NCI-H2196 (cell line): ENCODE data around the gene ATP2A3.

Source experiments
- DNase-seq: peaks from one replicate; lab custom pipeline; 2025; ENCODE audit not compliant: unreplicated experiment; lab: John Stamatoyannopoulos, UW

The ATP2A3 gene

GRCh38 chr17:3929764-3930163 lies 34.5 kb downstream of the ATP2A3 start:
- no peak for DNase-seq

- no peak for DNase-seq
Measured at GRCh38 chr17:3929181-3929580, 35.1 kb downstream of the ATP2A3 start.

- no peak for DNase-seq
Measured at GRCh38 chr17:3928406-3928805, 35.8 kb downstream of the ATP2A3 start.

DNA sequence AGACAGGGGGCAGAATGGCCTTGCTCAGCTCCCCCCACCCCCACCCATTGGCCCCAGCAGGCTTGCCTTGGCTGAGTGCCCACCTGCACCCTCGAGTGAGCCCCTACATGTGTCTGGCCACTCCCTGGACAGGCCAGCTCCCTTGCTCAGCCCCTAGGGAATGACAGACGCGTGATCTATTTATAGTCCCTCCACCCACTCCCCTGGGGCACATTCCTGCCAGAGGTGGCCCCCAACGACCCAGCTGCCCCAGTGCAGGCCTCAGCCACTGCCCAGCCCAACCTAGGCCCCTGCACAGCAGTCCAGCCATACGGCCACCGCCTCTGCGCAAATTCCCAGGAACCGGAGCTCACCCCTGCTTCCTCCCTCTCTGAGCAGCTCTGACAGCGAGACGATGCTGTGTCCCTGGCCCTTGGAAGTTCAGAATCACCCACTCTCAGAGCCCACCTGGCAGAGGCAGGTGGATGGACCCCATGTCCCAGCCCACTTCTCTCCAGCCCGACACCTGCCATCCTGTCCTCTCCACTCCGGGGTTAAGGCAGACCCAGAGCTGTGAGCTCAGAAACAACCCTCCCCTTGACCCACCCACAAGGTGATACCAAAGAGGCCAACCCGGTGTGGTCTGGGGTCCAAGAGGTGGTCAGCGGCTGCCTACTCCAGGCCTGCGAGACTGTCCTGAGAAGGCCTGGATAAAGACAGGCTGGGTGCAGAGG lies 36.5 kb downstream of the ATP2A3 start:
- no peak for DNase-seq

DNA sequence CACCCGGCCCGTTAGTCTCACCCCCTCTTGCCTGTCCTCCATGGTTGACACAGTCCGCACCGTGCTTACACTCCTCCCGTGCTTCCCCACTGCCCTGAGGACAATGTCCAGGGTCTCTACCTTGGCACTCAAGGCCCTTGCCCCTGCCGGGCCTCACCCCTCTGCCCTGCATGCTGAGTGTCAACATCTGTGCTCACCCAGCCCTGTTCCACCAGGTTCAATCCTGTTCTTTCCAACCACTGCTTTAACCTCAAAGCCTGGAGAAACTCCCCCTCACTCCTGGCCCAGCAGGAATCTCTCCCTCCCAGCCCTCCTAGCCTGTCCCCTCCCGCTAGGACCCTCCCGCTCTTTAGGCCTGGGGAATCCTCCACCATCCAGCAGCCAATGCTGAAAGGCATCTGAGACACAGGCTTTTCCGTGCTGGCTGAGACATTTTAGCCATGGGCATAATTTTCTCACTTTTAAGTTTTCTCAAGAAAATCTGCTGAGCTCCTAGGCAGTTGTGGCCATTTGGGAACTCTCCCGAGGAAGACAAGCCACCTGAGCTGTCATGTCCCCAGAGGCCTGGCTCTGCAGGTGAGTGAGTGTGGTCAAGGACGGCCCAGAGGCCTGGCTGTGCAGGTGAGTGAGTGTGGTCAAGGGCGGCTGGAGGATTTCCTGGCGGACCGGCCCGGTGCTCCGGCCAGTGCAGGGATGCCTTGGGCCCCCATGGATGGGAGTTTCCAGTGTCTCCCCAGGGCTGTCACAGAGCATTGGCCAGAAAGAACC lies 37.2 kb downstream of the ATP2A3 start:
- DNase-seq, result no peak

- no peak for DNase-seq
Measured at GRCh38 chr17:3925684-3926485, 38.4 kb downstream of the ATP2A3 start.

GRCh38 chr17:3924512-3925350 lies 39.5 kb downstream of the ATP2A3 start:
- no peak for DNase-seq

GRCh38 chr17:3923466-3924190 lies 40.6 kb downstream of the ATP2A3 start:
- no peak for DNase-seq

GRCh38 chr17:3922765-3923164 lies 41.5 kb downstream of the ATP2A3 start:
- DNase-seq, result no peak

DNA sequence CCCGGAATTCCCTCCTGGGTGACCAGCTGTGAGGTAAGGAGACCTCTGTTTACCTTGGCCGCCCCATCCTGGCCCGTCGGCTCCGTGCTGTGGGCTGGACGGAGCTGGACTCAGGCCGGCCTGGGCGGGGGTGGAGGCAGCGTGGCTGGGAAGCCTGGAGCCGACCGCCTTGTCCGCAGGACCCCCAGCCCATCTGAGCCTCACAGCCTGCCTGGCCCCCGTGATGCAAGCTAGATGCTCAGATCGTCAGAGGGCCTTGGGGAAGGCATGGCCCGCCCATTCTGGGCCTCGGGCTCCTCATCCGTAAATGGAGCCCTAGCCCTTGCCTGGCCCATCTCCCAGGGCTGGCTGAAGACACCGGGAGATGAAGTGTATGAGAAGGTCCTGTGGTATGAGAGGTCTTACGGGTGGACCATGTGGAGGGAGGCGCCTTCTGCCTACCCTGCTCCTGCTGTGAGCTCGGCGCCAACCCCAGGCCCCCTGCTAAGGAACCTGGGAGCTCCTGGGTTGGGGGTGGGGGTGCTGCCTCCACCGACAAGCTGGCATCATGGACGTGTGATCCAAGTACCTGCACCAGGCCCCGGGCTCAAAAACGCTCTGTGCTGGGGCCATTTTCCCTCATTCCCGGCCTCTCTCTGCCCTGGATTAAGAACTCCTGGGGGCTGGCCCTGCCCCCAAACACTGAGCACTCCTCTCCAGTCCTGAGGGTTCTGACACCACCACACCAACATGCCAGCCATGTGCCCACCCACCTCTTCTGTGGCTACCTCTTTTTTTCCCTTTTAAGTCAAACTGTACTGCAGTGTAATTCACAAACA lies 42.5 kb downstream of the ATP2A3 start:
- no peak for DNase-seq

DNA sequence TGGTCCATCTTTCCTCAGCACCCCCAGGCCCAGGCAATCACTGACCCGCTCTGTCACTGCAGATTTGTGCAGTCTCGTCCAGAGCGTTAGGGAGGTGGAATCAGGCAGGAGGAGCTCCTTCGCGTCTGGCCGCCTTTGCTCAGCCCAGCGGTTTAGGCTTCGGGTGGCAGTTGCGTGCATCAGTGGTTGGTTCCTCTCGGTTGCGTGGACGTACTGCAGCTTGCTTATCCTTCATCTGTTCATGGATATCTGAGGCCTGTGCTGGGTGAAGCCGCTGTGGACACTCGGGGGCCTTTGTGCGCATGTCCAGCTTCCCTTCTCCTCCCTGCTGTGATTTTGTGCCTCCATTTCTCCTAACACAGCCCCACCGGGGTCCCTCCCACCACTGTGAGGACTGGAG lies 43.2 kb downstream of the ATP2A3 start:
- no peak for DNase-seq

DNA sequence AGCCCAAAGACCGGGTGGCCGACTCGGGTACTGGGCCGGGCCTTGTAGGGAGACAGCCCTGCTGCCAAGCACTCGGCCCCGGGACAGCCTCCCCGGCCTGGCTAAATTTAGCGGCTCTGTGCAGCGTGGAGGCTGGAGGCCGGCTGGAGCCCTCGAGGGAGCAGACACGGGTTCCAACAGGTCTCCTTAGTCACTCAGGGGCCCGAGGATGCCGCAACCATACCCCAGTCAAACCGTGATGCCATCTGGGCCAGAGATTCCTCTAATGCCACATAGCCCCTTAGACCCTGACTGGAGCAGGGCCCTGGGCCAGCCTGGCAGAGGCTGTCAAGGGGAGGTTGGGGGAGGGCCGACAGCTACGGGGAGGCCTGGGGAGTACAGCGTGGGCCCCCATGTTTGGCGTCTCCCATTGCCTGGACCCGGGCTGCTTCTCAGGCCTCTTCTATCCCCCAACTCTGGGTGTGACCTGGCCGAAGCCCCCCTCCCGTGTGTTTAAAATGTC lies 45.1 kb downstream of the ATP2A3 start:
- no peak for DNase-seq

GRCh38 chr17:3918372-3919122 lies 45.7 kb downstream of the ATP2A3 start:
- no peak for DNase-seq

DNA sequence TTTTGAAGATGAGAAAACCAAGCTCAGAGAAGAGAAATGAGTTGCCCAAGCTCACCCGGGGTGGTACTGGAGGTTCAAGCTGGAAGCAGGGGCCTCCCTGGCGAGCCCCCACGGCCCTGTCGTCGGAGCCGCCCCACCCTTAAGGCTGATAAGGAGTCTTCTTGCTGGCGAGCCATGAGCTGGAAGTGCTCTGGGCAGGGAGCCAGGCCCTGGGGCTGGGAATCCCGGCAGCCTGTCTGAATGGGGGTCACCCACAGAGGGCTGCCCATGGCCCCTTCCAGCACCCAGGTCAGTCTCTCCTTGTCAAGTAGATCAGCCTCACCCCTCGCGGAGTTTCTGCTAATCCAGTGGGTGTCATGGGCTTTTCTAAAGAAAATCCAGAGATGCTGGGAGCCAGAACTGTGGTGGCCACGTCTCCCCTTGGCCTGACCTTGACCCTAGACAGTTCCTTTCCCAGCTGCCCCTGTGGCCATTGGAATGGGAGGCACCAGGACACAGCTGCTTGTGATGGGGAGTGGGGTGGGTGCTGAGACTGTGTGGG lies 46.8 kb downstream of the ATP2A3 start:
- no peak for DNase-seq

DNA sequence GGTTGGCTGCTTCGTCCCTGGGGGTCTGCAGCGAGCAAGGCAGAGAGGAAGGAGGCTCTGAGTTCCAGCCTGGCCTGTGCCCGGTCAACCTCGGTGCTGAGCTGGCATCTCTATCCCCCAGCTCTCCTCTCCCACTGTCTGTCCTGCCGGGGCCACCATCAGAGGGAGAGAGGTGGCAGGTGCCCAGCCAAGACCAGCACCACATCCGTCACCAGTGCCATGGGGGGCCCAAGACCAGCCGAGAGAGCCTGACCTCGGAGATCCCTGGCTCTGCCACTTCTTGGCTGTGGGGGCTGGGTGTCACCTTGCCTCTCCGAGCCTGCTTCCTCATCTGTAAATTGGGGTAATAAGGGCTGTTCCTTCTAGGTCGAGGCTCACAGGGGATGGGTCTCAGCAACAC lies 47.4 kb downstream of the ATP2A3 start:
- DNase-seq, result no peak

GRCh38 chr17:3915995-3916696 lies 48.1 kb downstream of the ATP2A3 start, which contains the start of gene P2RX1:
TSS of gene P2RX1 (minus strand) at chr17:3916465. CDS start at chr17:3916225, 240 bp downstream.
- no peak for DNase-seq

GRCh38 chr17:3915581-3915994 lies 48.6 kb downstream of the ATP2A3 start:
- DNase-seq, result no peak

DNA sequence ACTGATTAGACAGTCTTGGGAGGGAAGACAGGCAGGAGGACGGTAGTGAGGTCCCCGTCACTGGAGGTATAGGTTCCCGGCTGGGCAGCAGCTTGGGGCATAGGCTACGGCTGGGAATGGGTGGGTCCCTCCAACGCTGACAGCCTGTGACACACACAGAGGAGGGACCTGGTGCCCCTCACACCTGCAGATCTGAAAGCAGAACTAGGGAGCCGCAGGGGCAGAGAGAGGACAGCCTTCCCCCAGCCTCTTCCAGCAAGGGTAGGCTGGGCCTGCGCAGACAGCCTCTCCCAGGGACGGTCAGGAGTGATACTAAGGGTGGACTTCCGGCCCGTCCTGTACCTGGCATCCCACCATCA lies 49.9 kb downstream of the ATP2A3 start:
- no peak for DNase-seq
